Motor neuron (in vitro differentiated cells): ENCODE measurements around the gene CCDC63. TPM values are rescaled to one million over a fixed set of nuclear protein-coding genes. Genes with fewer than 3 reads are reported as not detected.

Experiments
- ATAC-seq, 8 experiments: fragments of 200-7000 bp; cut with Tn5 transposase; replicated peaks in 6 of 8; 2 replicates each; pipeline ENCODE4 v1.8.0; 2021; ENCODE audit warnings: mild to moderate bottlenecking in 8 of 8, moderate library complexity in 8 of 8
- H3K27ac ChIP-seq, 2 donors: fragments of 250-450 bp; sonication (Bioruptor Pico); 2 replicates each; pipeline ENCODE4 v1.9.0; 2021; ENCODE audit warnings: antibody characterized with exemption in 2 of 2, mild to moderate bottlenecking in 2 of 2, moderate library complexity in 1 of 2
- H3K4me1 ChIP-seq, 2 donors: fragments of 250-450 bp; sonication (Bioruptor Pico); replicated peaks in 1 of 2; 2 replicates each; pipeline ENCODE4 v1.6.1; 2021; ENCODE audit warnings: antibody characterized with exemption in 2 of 2, mild to moderate bottlenecking in 2 of 2, moderate library complexity in 1 of 2
- H3K4me3 ChIP-seq, 5 donors: fragments of 250-450 bp; sonication (Bioruptor Pico); 2 replicates each; pipeline ENCODE4 v1.9.0; 2021; ENCODE audit warnings: antibody characterized with exemption in 5 of 5, mild to moderate bottlenecking in 5 of 5, moderate library complexity in 4 of 5
- WGBS, 10 experiments: fragments of 450-650 bp; shearing (Covaris generic); methylation state at CpG; one replicate each; pipeline ENCODE4 v1.0.0; 2022; 5-methylcytosine and 5-hydroxymethylcytosine counted together
- in situ Hi-C, 9 experiments: fragments of 400-800 bp; cut with MboI; loops; one replicate each; pipeline ENCODE4 v1.15.0; 2021; ENCODE audit warnings: low sequenced_read_pairs in 9 of 9, low pct_unique_long_range_greater_than_20kb in 2 of 9; ENCODE audit not compliant: unreplicated experiment in 9 of 9
- total RNA-seq, 8 experiments: library from RNA; unstranded; fragments of 300-600 nt; gene quantifications; 2 replicates each; pipeline versions ENCODE4 v1.2.3 to v1.2.4, GENCODE V29; 2022

CCDC63 gene
- total RNA-seq, 8 experiments from 2014 or later: 0.11 TPM; not detected in 7

GRCh38 chr12:110919720-110920119 is 72.9 kb downstream of the CCDC63 start:
- WGBS, 10 experiments: 58 to 100% (median 82%) methylated on average over 1 to 5 of the region's 5 CpGs; no CpG with 5 or more reads in 3 of the 10 experiments
- Histone ChIP-seq H3K4me1 (no peaks in the 10 kb centered on the region), H3K27ac (no peak overlapping the region), H3K4me3 (no peak overlapping the region)
- in situ Hi-C loops: no loop called here
- no peak for ATAC-seq

- Histone ChIP-seq H3K27ac (no peak within 1 kb of the TSS), H3K4me3 (no peak within 1 kb of the TSS), H3K4me1 (no peaks in the 10 kb centered on the region)
- peak in 1 of 8 experiments; percentile 34 for ATAC-seq
- in situ Hi-C loops: no loop called here
- WGBS, 10 experiments: 38 to 91% (median 69%) methylated on average over 2 to 17 of the region's 22 CpGs; no CpG with 5 or more reads in 2 of the 10 experiments
Observed at GRCh38 chr12:110920324-110920910, 73.6 kb downstream of the CCDC63 start, which contains the start of gene MYL2. Gene MYL2 (minus strand): TSS chr12:110920579. CDS start chr12:110920529, 50 bp downstream.

- ATAC-seq: peak in 1 of 8 experiments; percentile 55
- whole genome bisulfite sequencing, 10 experiments: 10 to 100% (median 58%) methylated on average over 2 to 9 of the region's 10 CpGs; no CpG with 5 or more reads in 2 of the 10 experiments
Observed at GRCh38 chr12:110921262-110921661, 74.5 kb downstream of the CCDC63 start.

GRCh38 chr12:110922652-110923051 is 75.9 kb downstream of the CCDC63 start:
- H3K4me3 ChIP-seq: no peak overlapping the region
- in situ Hi-C loops: no loop called here
- ATAC-seq: no peak
- H3K4me1 ChIP-seq: no peaks in the 10 kb centered on the region
- WGBS, 10 experiments: 28 to 81% (median 71%) methylated on average over 3 to 5 of the region's 7 CpGs; no CpG with 5 or more reads in 6 of the 10 experiments
- no peak overlapping the region for H3K27ac ChIP-seq

More at GRCh38 chr12:110921262-110921661, 74.5 kb downstream of the CCDC63 start:
- Histone ChIP-seq H3K4me1 (no peaks in the 10 kb centered on the region), H3K27ac (no peak overlapping the region), H3K4me3 (no peak overlapping the region)
- in situ Hi-C loops: no loop called here

- WGBS, 10 experiments: 20 to 93% (median 35%) methylated on average over 1 to 4 of the region's 4 CpGs; no CpG with 5 or more reads in 5 of the 10 experiments
- in situ Hi-C loops: no loop called here
- no peak overlapping the region for H3K27ac ChIP-seq
Observed at GRCh38 chr12:110923192-110923591, 76.4 kb downstream of the CCDC63 start.

GRCh38 chr12:110923692-110924334 is 77.0 kb downstream of the CCDC63 start:
- no peak for ATAC-seq
- WGBS, 10 experiments: 100% methylated on average over 1 of the region's 9 CpGs; no CpG with 5 or more reads in 9 of the 10 experiments

More at GRCh38 chr12:110923192-110923591, 76.4 kb downstream of the CCDC63 start:
- Histone ChIP-seq H3K4me3 (no peak overlapping the region), H3K4me1 (no peaks in the 10 kb centered on the region)
- ATAC-seq: no peak

GRCh38 chr12:110927546-110927945 is 80.8 kb downstream of the CCDC63 start:
- ATAC-seq: peak in 2 of 8 experiments; percentile 36 to 61
- H3K4me3 ChIP-seq: no peak overlapping the region
- no peaks in the 10 kb centered on the region for H3K4me1 ChIP-seq
- 0 to 100% (median 47%) methylated on average over 1 to 6 of the region's 6 CpGs; no CpG with 5 or more reads in 2 of the 10 experiments for WGBS, 10 experiments
- in situ Hi-C loops: loop anchor here in 5 of 9 experiments (25.0 kb wide), 1 partner anchor 385 kb away; no protein-coding TSS in a partner anchor
- H3K27ac ChIP-seq: no peak overlapping the region

More at GRCh38 chr12:110923692-110924334, 77.0 kb downstream of the CCDC63 start:
- in situ Hi-C loops: no loop called here
- no peak overlapping the region for H3K27ac ChIP-seq
- no peak overlapping the region for H3K4me3 ChIP-seq
- no peaks in the 10 kb centered on the region for H3K4me1 ChIP-seq

GRCh38 chr12:110928700-110929099 is 81.9 kb downstream of the CCDC63 start:
- in situ Hi-C loops: loop anchor here in 5 of 9 experiments (25.0 kb wide), 1 partner anchor 384 kb away; no protein-coding TSS in a partner anchor
- Histone ChIP-seq H3K4me1 (no peaks in the 10 kb centered on the region), H3K27ac (no peak overlapping the region), H3K4me3 (no peak overlapping the region)
- WGBS, 10 experiments: 25 to 100% (median 77%) methylated on average over 1 to 4 of the region's 7 CpGs; no CpG with 5 or more reads in 6 of the 10 experiments
- no peak for ATAC-seq

- no peak for ATAC-seq
- H3K4me3 ChIP-seq: no peak overlapping the region
- H3K4me1 ChIP-seq: no peaks in the 10 kb centered on the region
- WGBS, 10 experiments: 88 to 100% methylated on average over 1 of the region's 1 CpG; no CpG with 5 or more reads in 8 of the 10 experiments
- no peak overlapping the region for H3K27ac ChIP-seq
- in situ Hi-C loops: loop anchor here in 6 of 9 experiments (10.0 to 25.0 kb wide), 2 partner anchors 382 to 385 kb away; no protein-coding TSS in a partner anchor
Observed at GRCh38 chr12:110929818-110930217, 83.0 kb downstream of the CCDC63 start.

- Histone ChIP-seq H3K27ac (no peak overlapping the region), H3K4me1 (no peaks in the 10 kb centered on the region), H3K4me3 (no peak overlapping the region)
- in situ Hi-C loops: loop anchor here in 6 of 9 experiments (10.0 to 25.0 kb wide), 2 partner anchors 382 to 384 kb away; no protein-coding TSS in a partner anchor
- no peak for ATAC-seq
- 20 to 97% (median 89%) methylated on average over 1 to 13 of the region's 21 CpGs; no CpG with 5 or more reads in 1 of the 10 experiments for WGBS, 10 experiments
Observed at GRCh38 chr12:110930348-110931314, 83.8 kb downstream of the CCDC63 start.

- H3K27ac ChIP-seq: no peak overlapping the region
Observed at GRCh38 chr12:110931315-110931728, 84.5 kb downstream of the CCDC63 start.

GRCh38 chr12:110932046-110932445 is 85.3 kb downstream of the CCDC63 start:
- 15 to 49% (median 21%) methylated on average over 1 to 8 of the region's 11 CpGs; no CpG with 5 or more reads in 4 of the 10 experiments for WGBS, 10 experiments
- Histone ChIP-seq H3K27ac (no peak overlapping the region), H3K4me3 (no peak overlapping the region), H3K4me1 (no peaks in the 10 kb centered on the region)
- ATAC-seq: no peak
- in situ Hi-C loops: loop anchor here in 6 of 9 experiments (10.0 to 25.0 kb wide), 2 partner anchors 380 to 383 kb away; no protein-coding TSS in a partner anchor

More at GRCh38 chr12:110931315-110931728, 84.5 kb downstream of the CCDC63 start:
- 80% methylated on average over 1 of the region's 16 CpGs; no CpG with 5 or more reads in 9 of the 10 experiments for WGBS, 10 experiments
- no peaks in the 10 kb centered on the region for H3K4me1 ChIP-seq
- in situ Hi-C loops: loop anchor here in 6 of 9 experiments (10.0 to 25.0 kb wide), 2 partner anchors 381 to 383 kb away; no protein-coding TSS in a partner anchor
- peak in 1 of 8 experiments; percentile 21 for ATAC-seq
- no peak overlapping the region for H3K4me3 ChIP-seq
